ENCODE measurements around the gene COL2A1. TPM values are rescaled to one million over a fixed set of nuclear protein-coding genes. Genes with fewer than 3 reads are reported as not detected.

COL2A1 gene
- polyA plus RNA-seq, 1 donor (not counting 4 experiments of a cell fraction or from before 2014, with no cell fraction given) = 0.03 TPM

DNA sequence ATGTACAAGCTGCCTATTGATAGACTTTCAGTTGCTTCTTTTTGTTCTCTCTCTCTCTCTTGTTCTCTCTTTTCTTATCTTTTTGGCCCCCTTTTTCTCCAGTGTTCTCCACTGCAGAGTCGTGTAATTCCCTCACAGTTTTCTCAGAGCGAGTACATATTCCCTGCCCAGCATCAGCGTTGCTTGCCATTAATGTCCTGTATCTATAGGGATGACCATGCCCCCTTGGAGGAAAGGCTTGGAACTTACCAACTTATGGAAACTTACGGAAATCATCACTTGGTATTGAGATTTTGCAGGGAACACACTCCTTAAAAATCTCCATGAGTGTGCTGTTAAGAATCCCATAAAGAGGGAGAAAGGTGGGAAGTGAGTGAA is 14.3 kb upstream of the COL2A1 start:
- Histone ChIP-seq H3K27ac (ENCODE audit: control insufficient read depth, insufficient read depth, low read length) (no peak overlapping the region), H3K27me3 (ENCODE audit: control insufficient read depth, extremely low read depth, insufficient read depth, low read length) (peaks cover 18% of the 10 kb centered on the region), H3K79me2 (ENCODE audit: control insufficient read depth, insufficient read depth, low read length) (no peaks in the 10 kb centered on the region), H3K4me2 (ENCODE audit: control insufficient read depth, extremely low read depth, insufficient read depth, low read depth, low read length) (no peak overlapping the region), H4K20me1 (ENCODE audit: control insufficient read depth, extremely low read depth, insufficient read depth, low read length) (no peaks in the 10 kb centered on the region), H2AFZ (ENCODE audit: control insufficient read depth, low read length) (no peak overlapping the region), H3K9me3 (ENCODE audit: control insufficient read depth, low read depth, low read length) (no peaks in the 10 kb centered on the region), H3K4me3 (ENCODE audit: control insufficient read depth in 2 of 3, extremely low read depth in 1 of 3, insufficient read depth in 2 of 3, low read depth in 1 of 3, low read length in 3 of 3) (no peak overlapping the region), H3K36me3 (ENCODE audit: control insufficient read depth in 2 of 2, extremely low read depth in 1 of 2, insufficient read depth in 2 of 2, low read length in 2 of 2) (no peaks in the 10 kb centered on the region), H3K9ac (ENCODE audit: control insufficient read depth, extremely low read depth, insufficient read depth, low read length) (no peak overlapping the region), H3K9me1 (ENCODE audit: control insufficient read depth, extremely low read depth, insufficient read depth, low read length) (no peaks in the 10 kb centered on the region), H3K4me1 (ENCODE audit: control insufficient read depth, extremely low read depth, insufficient read depth, low read length) (no peaks in the 10 kb centered on the region)
- dilution Hi-C loops (cut with MboI; ENCODE audit: extremely low pct_ligation_motif_present, low sequenced_read_pairs) = no loop called here
- FAIRE-seq (no peak), DNase-seq (ENCODE audit: low read depth, low spot score) (no peak)
- no peak for TF ChIP-seq EZH2 (IDR thresholded peaks at IDR 0.05; ENCODE audit: low read length)
- TF ChIP-seq, protein P1, sequence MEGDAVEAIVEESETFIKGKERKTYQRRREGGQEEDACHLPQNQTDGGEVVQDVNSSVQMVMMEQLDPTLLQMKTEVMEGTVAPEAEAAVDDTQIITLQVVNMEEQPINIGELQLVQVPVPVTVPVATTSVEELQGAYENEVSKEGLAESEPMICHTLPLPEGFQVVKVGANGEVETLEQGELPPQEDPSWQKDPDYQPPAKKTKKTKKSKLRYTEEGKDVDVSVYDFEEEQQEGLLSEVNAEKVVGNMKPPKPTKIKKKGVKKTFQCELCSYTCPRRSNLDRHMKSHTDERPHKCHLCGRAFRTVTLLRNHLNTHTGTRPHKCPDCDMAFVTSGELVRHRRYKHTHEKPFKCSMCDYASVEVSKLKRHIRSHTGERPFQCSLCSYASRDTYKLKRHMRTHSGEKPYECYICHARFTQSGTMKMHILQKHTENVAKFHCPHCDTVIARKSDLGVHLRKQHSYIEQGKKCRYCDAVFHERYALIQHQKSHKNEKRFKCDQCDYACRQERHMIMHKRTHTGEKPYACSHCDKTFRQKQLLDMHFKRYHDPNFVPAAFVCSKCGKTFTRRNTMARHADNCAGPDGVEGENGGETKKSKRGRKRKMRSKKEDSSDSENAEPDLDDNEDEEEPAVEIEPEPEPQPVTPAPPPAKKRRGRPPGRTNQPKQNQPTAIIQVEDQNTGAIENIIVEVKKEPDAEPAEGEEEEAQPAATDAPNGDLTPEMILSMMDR (optimal IDR thresholded peaks at IDR 0.05 in 1 of 3, IDR thresholded peaks at IDR 0.05 in 1 of 3, conservative IDR thresholded peaks at IDR 0.05 in 1 of 3; ENCODE audit: extremely low read depth in 1 of 3, insufficient read depth in 2 of 3, low read length in 3 of 3) = no peak

DNA sequence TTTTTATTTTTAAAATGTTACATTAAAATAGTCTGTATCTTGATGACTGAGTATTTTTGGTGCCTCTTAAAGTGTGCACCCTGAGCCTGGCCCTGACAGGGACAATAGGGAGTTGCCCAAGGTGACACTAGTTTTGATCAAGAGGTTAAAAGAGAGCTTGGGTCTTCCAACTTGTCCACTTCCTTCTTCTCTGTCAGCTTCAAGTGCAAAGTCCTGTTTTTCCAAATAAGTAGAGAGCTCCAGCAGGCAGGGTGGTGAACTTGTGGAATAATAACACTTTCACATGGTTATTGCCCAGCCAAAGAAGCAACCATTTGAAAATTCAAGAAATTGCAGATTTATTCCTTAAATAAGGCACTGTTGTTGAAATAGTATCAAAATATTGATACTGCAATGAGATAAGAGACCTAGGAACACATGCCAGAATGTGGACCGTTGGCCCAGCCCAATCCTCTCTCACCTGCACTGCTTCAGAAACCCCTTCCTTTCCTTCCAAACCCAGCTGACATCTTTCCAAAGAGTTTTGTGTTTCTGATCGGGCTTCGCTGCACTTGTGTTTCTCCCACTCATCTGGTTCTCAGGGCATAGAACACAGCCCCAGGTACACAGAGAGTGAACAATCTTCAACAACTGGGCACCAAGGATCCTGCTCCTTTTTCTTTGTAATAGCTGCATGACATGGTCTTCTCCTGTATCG is 13.8 kb upstream of the COL2A1 start:
- TF ChIP-seq, protein P1 (optimal IDR thresholded peaks at IDR 0.05 in 1 of 3, IDR thresholded peaks at IDR 0.05 in 1 of 3, conservative IDR thresholded peaks at IDR 0.05 in 1 of 3; ENCODE audit: extremely low read depth in 1 of 3, insufficient read depth in 2 of 3, low read length in 3 of 3) = no peak
- TF ChIP-seq EZH2 (IDR thresholded peaks at IDR 0.05; ENCODE audit: low read length) = no peak
- Histone ChIP-seq H3K9ac (ENCODE audit: control insufficient read depth, extremely low read depth, insufficient read depth, low read length) (no peak overlapping the region), H3K4me1 (ENCODE audit: control insufficient read depth, extremely low read depth, insufficient read depth, low read length) (no peaks in the 10 kb centered on the region), H4K20me1 (ENCODE audit: control insufficient read depth, extremely low read depth, insufficient read depth, low read length) (no peaks in the 10 kb centered on the region), H3K79me2 (ENCODE audit: control insufficient read depth, insufficient read depth, low read length) (no peaks in the 10 kb centered on the region), H3K4me3 (ENCODE audit: control insufficient read depth in 2 of 3, extremely low read depth in 1 of 3, insufficient read depth in 2 of 3, low read depth in 1 of 3, low read length in 3 of 3) (no peak overlapping the region), H3K27me3 (ENCODE audit: control insufficient read depth, extremely low read depth, insufficient read depth, low read length) (peaks cover 23% of the 10 kb centered on the region), H3K4me2 (ENCODE audit: control insufficient read depth, extremely low read depth, insufficient read depth, low read depth, low read length) (no peak overlapping the region), H2AFZ (ENCODE audit: control insufficient read depth, low read length) (no peak overlapping the region), H3K27ac (ENCODE audit: control insufficient read depth, insufficient read depth, low read length) (no peak overlapping the region), H3K9me1 (ENCODE audit: control insufficient read depth, extremely low read depth, insufficient read depth, low read length) (no peaks in the 10 kb centered on the region), H3K9me3 (ENCODE audit: control insufficient read depth, low read depth, low read length) (no peaks in the 10 kb centered on the region), H3K36me3 (ENCODE audit: control insufficient read depth in 2 of 2, extremely low read depth in 1 of 2, insufficient read depth in 2 of 2, low read length in 2 of 2) (no peaks in the 10 kb centered on the region)
- dilution Hi-C loops (cut with MboI; ENCODE audit: extremely low pct_ligation_motif_present, low sequenced_read_pairs) = no loop called here
- FAIRE-seq (no peak), DNase-seq (ENCODE audit: low read depth, low spot score) (no peak)

All from keratinocyte (primary cell).